H1 (cell line): ENCODE measurements around the gene GLUL. TPM values are rescaled to one million over a fixed set of nuclear protein-coding genes. Genes with fewer than 3 reads are reported as not detected.

Experiments used
- CTCF ChIA-PET: fragments of 300-600 bp; sonication (Branson Sonifier 250); formaldehyde crosslinking; loops from one replicate; lab custom pipeline; 2021; ENCODE audit not compliant: partially characterized antibody; lab: Charles Lee
- POLR2A ChIA-PET: fragments of 300-600 bp; sonication (Branson Sonifier 250); formaldehyde crosslinking; loops from one replicate; lab custom pipeline; 2021; ENCODE audit warnings: inconsistent platforms; ENCODE audit not compliant: partially characterized antibody; lab: Charles Lee
- DNase-seq, 2 experiments: peaks; one replicate each; pipeline versions ENCODE4 v3.0.0 to v3.0.0-alpha.2; 2010 to 2022; ENCODE audit warnings: low spot score in 2 of 2, low read depth in 1 of 2, mixed read lengths in 1 of 2
- FAIRE-seq: peaks from 2 replicates; lab custom pipeline; 2011; peaks lifted over from hg19 to GRCh38; lab: Jason Lieb, UNC
- H2AFZ ChIP-seq: 2 replicates; pipeline ENCODE4 v1.8.1; 2012; ENCODE audit warnings: low read length, inconsistent platforms
- H2AK5ac ChIP-seq: 2 replicates; pipeline ENCODE4 v1.6.1; 2013; ENCODE audit warnings: low read depth, low read length
- H2BK120ac ChIP-seq: replicated peaks from 2 replicates; pipeline ENCODE3; 2013; ENCODE audit warnings: low read depth, low read length, inconsistent platforms
- H2BK12ac ChIP-seq: 2 replicates; pipeline ENCODE4 v1.6.1; 2013; ENCODE audit warnings: low read depth, low read length
- H2BK15ac ChIP-seq: 2 replicates; pipeline ENCODE4 v1.6.1; 2013; ENCODE audit warnings: low read length
- H2BK20ac ChIP-seq: 2 replicates; pipeline ENCODE4 v1.6.1; 2013; ENCODE audit warnings: low read length
- H2BK5ac ChIP-seq: 2 replicates; pipeline ENCODE4 v1.6.1; 2013; ENCODE audit warnings: low read depth, low read length
- H3K14ac ChIP-seq: 2 replicates; pipeline ENCODE4 v1.6.1; 2013; ENCODE audit warnings: inconsistent platforms; ENCODE audit not compliant: insufficient read length
- H3K18ac ChIP-seq: 2 replicates; pipeline ENCODE4 v1.6.1; 2013; ENCODE audit warnings: low read length; ENCODE audit errors: extremely low read depth
- H3K23ac ChIP-seq: 2 replicates; pipeline ENCODE4 v1.6.1; 2013; ENCODE audit warnings: inconsistent platforms; ENCODE audit not compliant: insufficient read length
- H3K23me2 ChIP-seq: 2 replicates; pipeline ENCODE4 v1.6.1; 2013; ENCODE audit warnings: low read depth, low read length
- H3K27ac ChIP-seq: 2 replicates; pipeline ENCODE4 v1.6.1; 2011; ENCODE audit warnings: low read depth, low read length, inconsistent platforms
- H3K27me3 ChIP-seq, 4 experiments: replicated peaks in 1 of 4; 1 replicate in 1 of 4; 2 replicates in 3 of 4; pipeline versions ENCODE4 v1.6.1 to v1.8.1; 2011 to 2013; ENCODE audit warnings: low read length in 3 of 4, mild to moderate bottlenecking in 3 of 4, inconsistent platforms in 2 of 4, mixed read lengths in 2 of 4, moderate library complexity in 1 of 4; ENCODE audit not compliant: control insufficient read depth in 3 of 4, insufficient read depth in 3 of 4; ENCODE audit errors: extremely low read depth in 1 of 4
- H3K36me3 ChIP-seq, 4 experiments: 2 replicates each; pipeline versions ENCODE4 v1.6.1 to v1.8.1; 2011 to 2013; ENCODE audit warnings: mild to moderate bottlenecking in 4 of 4, low read length in 3 of 4, moderate library complexity in 2 of 4, control low read depth in 1 of 4, inconsistent platforms in 1 of 4; ENCODE audit not compliant: insufficient read depth in 4 of 4, control insufficient read depth in 2 of 4
- H3K4ac ChIP-seq: replicated peaks from 2 replicates; pipeline ENCODE3; 2013; ENCODE audit warnings: low read length, low read depth, mixed read lengths, inconsistent platforms; ENCODE audit not compliant: insufficient read length
- H3K4me1 ChIP-seq, 4 experiments: replicated peaks in 1 of 4; 1 replicate in 1 of 4; 2 replicates in 3 of 4; pipeline versions ENCODE4 v1.6.1 to v1.8.1; 2011 to 2013; ENCODE audit warnings: low read length in 3 of 4, inconsistent platforms in 2 of 4, mixed read lengths in 1 of 4; ENCODE audit not compliant: insufficient read depth in 4 of 4, control insufficient read depth in 3 of 4
- H3K4me2 ChIP-seq, 2 experiments: 2 replicates each; pipeline versions ENCODE4 v1.6.1 to v1.8.1; 2011 to 2013; ENCODE audit warnings: low read depth in 2 of 2, low read length in 2 of 2, control low read depth in 1 of 2, inconsistent platforms in 1 of 2, mild to moderate bottlenecking in 1 of 2; ENCODE audit not compliant: insufficient read depth in 1 of 2
- H3K4me3 ChIP-seq, 4 experiments: fragments of 200-600, 300-600 bp in 1 of 4; sonication (generic), shearing (Covaris generic), sonication (Bioruptor Twin) in 1 of 4; 2 replicates each; pipeline versions ENCODE4 v1.5.1 to v1.8.1; 2011 to 2016; ENCODE audit warnings: low read length in 4 of 4, low read depth in 3 of 4, control low read depth in 2 of 4, inconsistent platforms in 2 of 4, mild to moderate bottlenecking in 2 of 4, mixed read lengths in 1 of 4, moderate library complexity in 1 of 4; ENCODE audit not compliant: insufficient read depth in 2 of 4; ENCODE audit errors: extremely low read depth in 1 of 4
- H3K56ac ChIP-seq: replicated peaks from 2 replicates; pipeline ENCODE3; 2013; ENCODE audit warnings: low read depth, mild to moderate bottlenecking, mixed read lengths, low read length, inconsistent platforms; ENCODE audit not compliant: insufficient read length
- H3K79me1 ChIP-seq: 2 replicates; pipeline ENCODE4 v1.6.1; 2013; ENCODE audit warnings: low read depth, low read length, control low read depth
- H3K79me2 ChIP-seq, 2 experiments: 2 replicates each; pipeline versions ENCODE4 v1.6.1 to v1.8.1; 2012 to 2013; ENCODE audit warnings: low read length in 2 of 2, mild to moderate bottlenecking in 2 of 2, inconsistent platforms in 1 of 2; ENCODE audit not compliant: insufficient read depth in 2 of 2, control insufficient read depth in 1 of 2
- H3K9ac ChIP-seq, 4 experiments: replicated peaks in 1 of 4; 1 replicate in 1 of 4; 2 replicates in 3 of 4; pipeline versions ENCODE4 v1.6.1 to v1.8.1; 2011 to 2013; ENCODE audit warnings: low read depth in 3 of 4, low read length in 3 of 4, control low read depth in 2 of 4, mild to moderate bottlenecking in 2 of 4, moderate library complexity in 2 of 4, inconsistent platforms in 1 of 4; ENCODE audit errors: extremely low read depth in 1 of 4
- H3K9me3 ChIP-seq, 2 experiments: 2 replicates each; pipeline versions ENCODE4 v1.6.1 to v1.8.1; 2012 to 2013; ENCODE audit warnings: mild to moderate bottlenecking in 2 of 2, moderate library complexity in 2 of 2, control low read depth in 1 of 2, inconsistent platforms in 1 of 2, low read depth in 1 of 2, low read length in 1 of 2, mixed read lengths in 1 of 2; ENCODE audit not compliant: insufficient read depth in 2 of 2
- H4K20me1 ChIP-seq, 2 experiments: replicated peaks in 1 of 2; 2 replicates each; pipeline versions ENCODE3 to v1.8.1; 2011 to 2013; ENCODE audit warnings: inconsistent platforms in 2 of 2, low read length in 2 of 2, mild to moderate bottlenecking in 1 of 2; ENCODE audit not compliant: insufficient read depth in 2 of 2, control insufficient read depth in 1 of 2
- H4K5ac ChIP-seq: 2 replicates; pipeline ENCODE4 v1.6.1; 2013; ENCODE audit warnings: low read length, low read depth, mixed read lengths, inconsistent platforms; ENCODE audit not compliant: insufficient read length
- H4K8ac ChIP-seq: 2 replicates; pipeline ENCODE4 v1.8.0; 2013; ENCODE audit warnings: mild to moderate bottlenecking, moderate library complexity, low read length, inconsistent platforms; ENCODE audit not compliant: insufficient read depth; ENCODE audit errors: extremely low read depth
- H4K91ac ChIP-seq: replicated peaks from 2 replicates; pipeline ENCODE3; 2013; ENCODE audit warnings: low read length, mixed read lengths, inconsistent platforms; ENCODE audit not compliant: insufficient read length
- ATF2 ChIP-seq: IDR thresholded peaks from 2 replicates; pipeline ENCODE4 v1.6.1; 2012; ENCODE audit warnings: low read length, inconsistent platforms
- CBX5 ChIP-seq: fragments of 300-800, 300-1000 bp; sonication (generic); IDR thresholded peaks from 2 replicates; pipeline ENCODE4 v1.7.1; 2016; ENCODE audit warnings: antibody characterized with exemption, low read length, low read depth
- CHD1 ChIP-seq: IDR thresholded peaks from 2 replicates; pipeline ENCODE4 v1.6.1; 2012; ENCODE audit warnings: low read depth, low read length, improper control_type of control experiment
- CREB1 ChIP-seq: IDR thresholded peaks from 2 replicates; pipeline ENCODE4 v1.6.1; 2012; ENCODE audit warnings: inconsistent platforms
- KDM1A ChIP-seq: fragments of 200-600, 300-600 bp; sonication (generic); IDR thresholded peaks from 2 replicates; pipeline ENCODE4 v1.7.1; 2016; ENCODE audit warnings: mild to moderate bottlenecking, low read length, borderline replicate concordance
- MAFK ChIP-seq: IDR thresholded peaks from 2 replicates; pipeline ENCODE4 v1.6.1; 2012; ENCODE audit warnings: low read depth, mild to moderate bottlenecking, improper control_type of control experiment, low read length
- PHF8 ChIP-seq: fragments of 200-600 bp; sonication (generic); conservative IDR thresholded peaks from 2 replicates; pipeline ENCODE4 v1.7.1; 2012; ENCODE audit warnings: low read depth, mild to moderate bottlenecking, inconsistent platforms, low read length, moderate library complexity
- SIX5 ChIP-seq: IDR thresholded peaks from 2 replicates; pipeline ENCODE4 v1.6.1; 2011; ENCODE audit warnings: mild to moderate bottlenecking, low read depth, low read length
- SP4 ChIP-seq: IDR thresholded peaks from 2 replicates; pipeline ENCODE4 v1.6.1; 2012; ENCODE audit warnings: low read length, inconsistent platforms
- SRF ChIP-seq: IDR thresholded peaks from 2 replicates; pipeline ENCODE4 v1.6.1; 2011; ENCODE audit warnings: mild to moderate bottlenecking, low read depth, low read length, moderate library complexity
- SUZ12 ChIP-seq: fragments of 200-600 bp; sonication (generic); IDR thresholded peaks from 2 replicates; pipeline ENCODE4 v1.6.1; 2012; ENCODE audit warnings: mild to moderate bottlenecking, inconsistent platforms, low read length, moderate library complexity, mixed read lengths
- USF2 ChIP-seq: IDR thresholded peaks from 2 replicates; pipeline ENCODE4 v1.6.1; 2011; ENCODE audit warnings: low read length, improper control_type of control experiment
- WGBS, 2 experiments: shearing (Covaris generic) in 1 of 2; methylation state at CpG; one replicate each; pipeline versions ENCODE4 v1.1.6 to v1.1.7; 2013 to 2015; ENCODE audit warnings: low lambda C conversion rate in 2 of 2, mixed read lengths in 2 of 2, inconsistent platforms in 1 of 2, low coverage in 1 of 2, missing lambda C conversion rate in 1 of 2; ENCODE audit not compliant: insufficient replicate concordance in 2 of 2, insufficient coverage in 1 of 2, insufficient read length in 1 of 2; ENCODE audit errors: extremely low coverage in 1 of 2, missing lambda C conversion rate in 1 of 2; 5-methylcytosine and 5-hydroxymethylcytosine counted together
- polyA plus RNA-seq, 7 experiments: library from polyadenylated mRNA; depleted of rRNA in 3 of 7; stranded (reverse) in 5 of 7; unstranded in 2 of 7; fragments of >200 nt in 5 of 7; fragments of 200-250 nt in 2 of 7; gene quantifications; 1 replicate in 5 of 7; 2 replicates in 1 of 7; 4 replicates in 1 of 7; pipeline versions ENCODE4 v1.2.1 to v1.2.3, GENCODE V29; 2011 to 2013; ENCODE audit warnings: missing spikeins in 2 of 7, mixed read lengths in 2 of 7
- total RNA-seq: library from RNA; stranded (reverse); fragmentation: NEBNext Ultra II Directional; extraction: Animal tissue kit (Norgen Biotek cat#: 25700); gene quantifications from 2 replicates; pipeline ENCODE4 v1.2.1, GENCODE V29; 2021

GLUL gene
- total and polyA plus RNA-seq, 2 of the 8 experiments (the other 6 are each of a cell fraction or from before 2014, with no cell fraction given), result 261 to 453 TPM

GRCh38 chr1:182368903-182369302, 22.7 kb downstream of the GLUL start:
- Histone ChIP-seq H3K4me1 (no peaks in the 10 kb centered on the region), H3K9me3 (no peaks in the 10 kb centered on the region), H2AFZ (no peak overlapping the region), H3K4me3 (no peak overlapping the region), H4K5ac (no peak overlapping the region), H4K20me1 (no peaks in the 10 kb centered on the region), H3K18ac (no peak overlapping the region), H2BK15ac (no peak overlapping the region), H2BK5ac (no peak overlapping the region), H3K23me2 (no peaks in the 10 kb centered on the region), H3K56ac (no peak overlapping the region), H4K91ac (no peak overlapping the region), H3K4ac (no peak overlapping the region), H3K4me2 (no peak overlapping the region), H3K36me3 (no peaks in the 10 kb centered on the region), H3K9ac (no peak overlapping the region), H3K79me2 (no peaks in the 10 kb centered on the region), H3K14ac (no peak overlapping the region), H3K27ac (no peak overlapping the region), H2BK120ac (no peak overlapping the region), H2BK12ac (no peak overlapping the region), H3K23ac (no peak overlapping the region), H3K79me1 (no peaks in the 10 kb centered on the region), H2BK20ac (no peak overlapping the region), H4K8ac (no peak overlapping the region), H2AK5ac (no peak overlapping the region), H3K27me3 (no peaks in the 10 kb centered on the region)
- ChIA-PET POLR2A (interaction anchor here (1.0 to 2.4 kb wide), 3 partner anchors 13 to 23 kb away, joined by 3 to 7 read pairs (median 3); partner anchors contain the start of gene GLUL), CTCF (interaction anchor here (1.0 to 1.7 kb wide), 2 partner anchors 28 to 33 kb away, joined by 3 read pairs; no protein-coding TSS in a partner anchor)
- FAIRE-seq (no peak), DNase-seq (no peak)
- 86% methylated on average over 4 of the region's 4 CpGs; no CpG with 5 or more reads in 1 of the 2 experiments for WGBS, 2 experiments
- TF ChIP-seq CREB1, result no peak
- no peak for TF ChIP-seq CHD1
- TF ChIP-seq SIX5, result no peak
- TF ChIP-seq SRF, result no peak
- TF ChIP-seq PHF8, result no peak
- no peak for TF ChIP-seq SUZ12
- TF ChIP-seq USF2, result no peak
- TF ChIP-seq KDM1A, result no peak
- TF ChIP-seq ATF2, result no peak
- no peak for TF ChIP-seq MAFK
- TF ChIP-seq CBX5, result no peak
- no peak for TF ChIP-seq SP4
